SK-N-SH (cell line): ENCODE results near the gene CCDC81. TPM values are rescaled to one million over a fixed set of nuclear protein-coding genes. Genes with fewer than 3 reads are reported as not detected.

ENCODE experiments used
- CTCF ChIA-PET: fragments of 300-600, 350-600 bp; formaldehyde crosslinking; extraction: SDS; loops from one replicate; lab custom pipeline; 2021; lab: Yijun Ruan, JAX
- POLR2A ChIA-PET: fragments of 350-600 bp; sonication (Branson Sonifier 250); formaldehyde crosslinking; extraction: SDS; loops from one replicate; lab custom pipeline; 2020; ENCODE audit warnings: antibody characterized with exemption, inconsistent platforms; lab: Yijun Ruan, JAX
- DNase-seq: peaks from one replicate; pipeline ENCODE4 v3.0.0; 2012
- H2AFZ ChIP-seq: fragments of 200-600 bp; sonication (generic); 2 replicates; pipeline ENCODE4 v1.8.1; 2016; ENCODE audit warnings: antibody characterized with exemption, mild to moderate bottlenecking, low read depth
- H3F3A ChIP-seq: fragments of 200-600 bp; sonication (generic); replicated peaks from 2 replicates; pipeline ENCODE3; 2016; ENCODE audit warnings: antibody characterized with exemption, mild to moderate bottlenecking; ENCODE audit not compliant: insufficient read depth
- H3K27ac ChIP-seq, 2 experiments: fragments of 200-500 bp in 1 of 2; fragments of 200-600 bp in 1 of 2; sonication (Bioruptor generic) in 1 of 2; sonication (generic), shearing (Covaris generic) in 1 of 2; 2 replicates each; pipeline versions ENCODE4 v1.5.1 to v1.6.1; 2014 to 2016; ENCODE audit warnings: low read depth in 2 of 2, inconsistent platforms in 1 of 2, low read length in 1 of 2, mild to moderate bottlenecking in 1 of 2, mixed read lengths in 1 of 2
- H3K27me3 ChIP-seq: fragments of 200-600 bp; sonication (generic), shearing (Covaris generic); 2 replicates; pipeline ENCODE4 v1.6.1; 2016; ENCODE audit warnings: mixed run types; ENCODE audit not compliant: insufficient read depth
- H3K36me3 ChIP-seq, 2 experiments: fragments of 200-500 bp in 1 of 2; fragments of 200-600 bp in 1 of 2; sonication (Bioruptor generic) in 1 of 2; sonication (generic) in 1 of 2; replicated peaks in 1 of 2; 2 replicates each; pipeline versions ENCODE3 to v1.5.1; 2014 to 2016; ENCODE audit warnings: low read length in 1 of 2, mild to moderate bottlenecking in 1 of 2; ENCODE audit not compliant: insufficient read depth in 2 of 2, control insufficient read depth in 1 of 2
- H3K4me1 ChIP-seq, 2 experiments: fragments of 200-500 bp in 1 of 2; fragments of 200-600 bp in 1 of 2; sonication (Bioruptor generic) in 1 of 2; sonication (generic), shearing (Covaris generic) in 1 of 2; 2 replicates each; pipeline versions ENCODE4 v1.5.1 to v1.6.1; 2014 to 2016; ENCODE audit warnings: low read depth in 1 of 2, low read length in 1 of 2, mixed run types in 1 of 2; ENCODE audit not compliant: insufficient read depth in 2 of 2, control insufficient read depth in 1 of 2
- H3K4me2 ChIP-seq: fragments of 200-600 bp; sonication (generic), shearing (Covaris generic); 2 replicates; pipeline ENCODE4 v1.6.1; 2017; ENCODE audit warnings: mixed run types
- H3K4me3 ChIP-seq, 2 experiments: fragments of 200-500 bp in 1 of 2; fragments of 200-600 bp in 1 of 2; sonication (Bioruptor generic) in 1 of 2; sonication (generic), shearing (Covaris generic) in 1 of 2; 2 replicates each; pipeline versions ENCODE4 v1.5.1 to v1.8.1; 2014 to 2016; ENCODE audit warnings: low read depth in 2 of 2, inconsistent platforms in 1 of 2, low read length in 1 of 2, mild to moderate bottlenecking in 1 of 2, mixed read lengths in 1 of 2, moderate library complexity in 1 of 2
- H3K79me2 ChIP-seq: fragments of 200-600 bp; sonication (generic); 2 replicates; pipeline ENCODE4 v1.8.1; 2017; ENCODE audit warnings: mild to moderate bottlenecking; ENCODE audit not compliant: insufficient read depth
- H3K9ac ChIP-seq: fragments of 200-600 bp; sonication (generic); 2 replicates; pipeline ENCODE4 v1.6.1; 2017; ENCODE audit warnings: mixed run types
- H3K9me2 ChIP-seq: fragments of 200-600 bp; sonication (generic); 2 replicates; pipeline ENCODE4 v1.6.1; 2017; ENCODE audit warnings: mixed run types
- H3K9me3 ChIP-seq: fragments of 200-600 bp; sonication (generic); 2 replicates; pipeline ENCODE4 v1.6.1; 2017; ENCODE audit warnings: mixed run types, mild to moderate bottlenecking, moderate library complexity
- H4K20me1 ChIP-seq: fragments of 200-600 bp; sonication (generic); 2 replicates; pipeline ENCODE4 v1.6.1; 2017; ENCODE audit warnings: mild to moderate bottlenecking, mixed run types; ENCODE audit not compliant: insufficient read depth
- CTCF ChIP-seq: fragments of 200-600 bp; sonication (generic); IDR thresholded peaks from 2 replicates; pipeline ENCODE4 v1.6.1; 2017; ENCODE audit warnings: antibody characterized with exemption, mild to moderate bottlenecking, moderate library complexity
- FOSL2 ChIP-seq: IDR thresholded peaks from 2 replicates; pipeline ENCODE4 v1.4.0; 2012; ENCODE audit warnings: low read depth, mild to moderate bottlenecking, moderate library complexity, borderline replicate concordance
- GABPA ChIP-seq: IDR thresholded peaks from 2 replicates; pipeline ENCODE4 v1.4.0; 2012; ENCODE audit warnings: low read depth, mild to moderate bottlenecking
- IRF3 ChIP-seq: fragments of 150-350 bp; IDR thresholded peaks from 2 replicates; pipeline ENCODE4 v1.6.1; 2016; ENCODE audit warnings: mild to moderate bottlenecking, low read depth, low read length
- JUND ChIP-seq: IDR thresholded peaks from 2 replicates; pipeline ENCODE4 v1.4.0; 2012
- NFIC ChIP-seq: IDR thresholded peaks from 2 replicates; pipeline ENCODE4 v1.4.0; 2012; ENCODE audit warnings: borderline replicate concordance
- NRF1 ChIP-seq: IDR thresholded peaks from 2 replicates; pipeline ENCODE4 v1.6.1; 2012; ENCODE audit warnings: low read depth, mild to moderate bottlenecking, low read length
- POLR2AphosphoS5 ChIP-seq: IDR thresholded peaks from 2 replicates; pipeline ENCODE4 v1.6.1; 2012; ENCODE audit warnings: low read depth, low read length
- RCOR1 ChIP-seq: fragments of 150-350 bp; IDR thresholded peaks from 2 replicates; pipeline ENCODE4 v1.6.1; 2017; ENCODE audit warnings: antibody characterized with exemption, low read length
- REST ChIP-seq: IDR thresholded peaks from 2 replicates; pipeline ENCODE4 v1.6.1; 2012; ENCODE audit warnings: mild to moderate bottlenecking, low read depth, low read length, moderate library complexity
- SMC3 ChIP-seq: IDR thresholded peaks from 2 replicates; pipeline ENCODE4 v1.6.1; 2012; ENCODE audit warnings: low read depth, low read length, improper control_type of control experiment
- TAF1 ChIP-seq: IDR thresholded peaks from 2 replicates; pipeline ENCODE4 v1.6.1; 2012; ENCODE audit warnings: low read depth, mild to moderate bottlenecking, low read length, moderate library complexity, borderline replicate concordance
- TCF12 ChIP-seq: IDR thresholded peaks from 2 replicates; pipeline ENCODE4 v1.4.0; 2012
- YY1 ChIP-seq: IDR thresholded peaks from 2 replicates; pipeline ENCODE4 v1.4.0; 2012; ENCODE audit warnings: low read depth, mild to moderate bottlenecking
- WGBS: methylation state at CpG from one replicate; pipeline ENCODE4 v1.1.6; 2017; ENCODE audit warnings: low lambda C conversion rate; 5-methylcytosine and 5-hydroxymethylcytosine counted together
- polyA plus RNA-seq, 3 experiments: library from polyadenylated mRNA; depleted of rRNA; stranded (reverse); fragments of >200 nt; gene quantifications; 2 replicates each; pipeline ENCODE4 v1.2.3, GENCODE V29; 2012

The CCDC81 gene
- polyA plus RNA-seq, 1 of the 3 experiments (the other 2 are of a cell fraction), result 0.49 TPM

GRCh38 chr11:86390487-86390886 is 15.8 kb downstream of the CCDC81 start:
- POLR2A ChIA-PET, result no interaction called here
- Histone ChIP-seq H3F3A (no peaks in the 10 kb centered on the region), H3K4me1 (no peaks in the 10 kb centered on the region), H3K27me3 (no peaks in the 10 kb centered on the region), H3K4me3 (no peak overlapping the region), H4K20me1 (no peaks in the 10 kb centered on the region), H3K4me2 (no peak overlapping the region), H3K79me2 (no peaks in the 10 kb centered on the region), H3K9me3 (no peaks in the 10 kb centered on the region), H3K9me2 (no peaks in the 10 kb centered on the region), H2AFZ (no peak overlapping the region), H3K9ac (no peak overlapping the region), H3K36me3 (no peaks in the 10 kb centered on the region), H3K27ac (no peak overlapping the region)
- 73% methylated on average over 3 of the region's 3 CpGs for WGBS
- TF ChIP-seq TCF12, result no peak
- TF ChIP-seq GABPA, result no peak
- no peak for TF ChIP-seq JUND
- TF ChIP-seq TAF1, result no peak
- TF ChIP-seq FOSL2, result no peak
- no peak for TF ChIP-seq YY1
- TF ChIP-seq REST, result no peak
- no peak for TF ChIP-seq SMC3
- no peak for TF ChIP-seq IRF3
- TF ChIP-seq NRF1, result no peak
- TF ChIP-seq NFIC, result no peak
- TF ChIP-seq CTCF, result no peak
- TF ChIP-seq RCOR1, result no peak
- TF ChIP-seq POLR2AphosphoS5, result no peak
- CTCF ChIA-PET, result no interaction called here
- DNase-seq, result no peak
